SK-N-SH (cell line): Measurements from ENCODE around the gene PCBP3. TPM values are rescaled to one million over a fixed set of nuclear protein-coding genes. Genes with fewer than 3 reads are reported as not detected.

ENCODE experiments used
- CTCF ChIA-PET: fragments of 300-600, 350-600 bp; formaldehyde crosslinking; extraction: SDS; loops from one replicate; lab custom pipeline; 2021; lab: Yijun Ruan, JAX
- POLR2A ChIA-PET: fragments of 350-600 bp; sonication (Branson Sonifier 250); formaldehyde crosslinking; extraction: SDS; loops from one replicate; lab custom pipeline; 2020; ENCODE audit warnings: antibody characterized with exemption, inconsistent platforms; lab: Yijun Ruan, JAX
- DNase-seq: peaks from one replicate; pipeline ENCODE4 v3.0.0; 2012
- H2AFZ ChIP-seq: fragments of 200-600 bp; sonication (generic); 2 replicates; pipeline ENCODE4 v1.8.1; 2016; ENCODE audit warnings: antibody characterized with exemption, mild to moderate bottlenecking, low read depth
- H3F3A ChIP-seq: fragments of 200-600 bp; sonication (generic); replicated peaks from 2 replicates; pipeline ENCODE3; 2016; ENCODE audit warnings: antibody characterized with exemption, mild to moderate bottlenecking; ENCODE audit not compliant: insufficient read depth
- H3K27ac ChIP-seq, 2 experiments: fragments of 200-500 bp in 1 of 2; fragments of 200-600 bp in 1 of 2; sonication (Bioruptor generic) in 1 of 2; sonication (generic), shearing (Covaris generic) in 1 of 2; 2 replicates each; pipeline versions ENCODE4 v1.5.1 to v1.6.1; 2014 to 2016; ENCODE audit warnings: low read depth in 2 of 2, inconsistent platforms in 1 of 2, low read length in 1 of 2, mild to moderate bottlenecking in 1 of 2, mixed read lengths in 1 of 2
- H3K27me3 ChIP-seq: fragments of 200-600 bp; sonication (generic), shearing (Covaris generic); 2 replicates; pipeline ENCODE4 v1.6.1; 2016; ENCODE audit warnings: mixed run types; ENCODE audit not compliant: insufficient read depth
- H3K36me3 ChIP-seq, 2 experiments: fragments of 200-500 bp in 1 of 2; fragments of 200-600 bp in 1 of 2; sonication (Bioruptor generic) in 1 of 2; sonication (generic) in 1 of 2; replicated peaks in 1 of 2; 2 replicates each; pipeline versions ENCODE3 to v1.5.1; 2014 to 2016; ENCODE audit warnings: low read length in 1 of 2, mild to moderate bottlenecking in 1 of 2; ENCODE audit not compliant: insufficient read depth in 2 of 2, control insufficient read depth in 1 of 2
- H3K4me1 ChIP-seq, 2 experiments: fragments of 200-500 bp in 1 of 2; fragments of 200-600 bp in 1 of 2; sonication (Bioruptor generic) in 1 of 2; sonication (generic), shearing (Covaris generic) in 1 of 2; 2 replicates each; pipeline versions ENCODE4 v1.5.1 to v1.6.1; 2014 to 2016; ENCODE audit warnings: low read depth in 1 of 2, low read length in 1 of 2, mixed run types in 1 of 2; ENCODE audit not compliant: insufficient read depth in 2 of 2, control insufficient read depth in 1 of 2
- H3K4me2 ChIP-seq: fragments of 200-600 bp; sonication (generic), shearing (Covaris generic); 2 replicates; pipeline ENCODE4 v1.6.1; 2017; ENCODE audit warnings: mixed run types
- H3K4me3 ChIP-seq, 2 experiments: fragments of 200-500 bp in 1 of 2; fragments of 200-600 bp in 1 of 2; sonication (Bioruptor generic) in 1 of 2; sonication (generic), shearing (Covaris generic) in 1 of 2; 2 replicates each; pipeline versions ENCODE4 v1.5.1 to v1.8.1; 2014 to 2016; ENCODE audit warnings: low read depth in 2 of 2, inconsistent platforms in 1 of 2, low read length in 1 of 2, mild to moderate bottlenecking in 1 of 2, mixed read lengths in 1 of 2, moderate library complexity in 1 of 2
- H3K79me2 ChIP-seq: fragments of 200-600 bp; sonication (generic); 2 replicates; pipeline ENCODE4 v1.8.1; 2017; ENCODE audit warnings: mild to moderate bottlenecking; ENCODE audit not compliant: insufficient read depth
- H3K9ac ChIP-seq: fragments of 200-600 bp; sonication (generic); 2 replicates; pipeline ENCODE4 v1.6.1; 2017; ENCODE audit warnings: mixed run types
- H3K9me2 ChIP-seq: fragments of 200-600 bp; sonication (generic); 2 replicates; pipeline ENCODE4 v1.6.1; 2017; ENCODE audit warnings: mixed run types
- H3K9me3 ChIP-seq: fragments of 200-600 bp; sonication (generic); 2 replicates; pipeline ENCODE4 v1.6.1; 2017; ENCODE audit warnings: mixed run types, mild to moderate bottlenecking, moderate library complexity
- H4K20me1 ChIP-seq: fragments of 200-600 bp; sonication (generic); 2 replicates; pipeline ENCODE4 v1.6.1; 2017; ENCODE audit warnings: mild to moderate bottlenecking, mixed run types; ENCODE audit not compliant: insufficient read depth
- CTCF ChIP-seq: fragments of 200-600 bp; sonication (generic); IDR thresholded peaks from 2 replicates; pipeline ENCODE4 v1.6.1; 2017; ENCODE audit warnings: antibody characterized with exemption, mild to moderate bottlenecking, moderate library complexity
- FOSL2 ChIP-seq: IDR thresholded peaks from 2 replicates; pipeline ENCODE4 v1.4.0; 2012; ENCODE audit warnings: low read depth, mild to moderate bottlenecking, moderate library complexity, borderline replicate concordance
- FOXM1 ChIP-seq: IDR thresholded peaks from 2 replicates; pipeline ENCODE4 v1.4.0; 2012; ENCODE audit warnings: low read depth, mild to moderate bottlenecking
- GABPA ChIP-seq: IDR thresholded peaks from 2 replicates; pipeline ENCODE4 v1.4.0; 2012; ENCODE audit warnings: low read depth, mild to moderate bottlenecking
- GATA2 ChIP-seq: sonication (generic); formaldehyde crosslinking; IDR thresholded peaks from 2 replicates; pipeline ENCODE4 v1.5.0; 2020; ENCODE audit warnings: mild to moderate bottlenecking, missing genetic modification reagents
- MAX ChIP-seq: IDR thresholded peaks from 2 replicates; pipeline ENCODE4 v1.4.0; 2012; ENCODE audit warnings: low read depth
- MEF2A ChIP-seq: IDR thresholded peaks from 2 replicates; pipeline ENCODE4 v1.4.0; 2012; ENCODE audit warnings: low read depth, borderline replicate concordance
- MXI1 ChIP-seq: IDR thresholded peaks from 2 replicates; pipeline ENCODE4 v1.6.1; 2012; ENCODE audit warnings: mild to moderate bottlenecking, low read depth, low read length, improper control_type of control experiment
- NFIC ChIP-seq: IDR thresholded peaks from 2 replicates; pipeline ENCODE4 v1.4.0; 2012; ENCODE audit warnings: borderline replicate concordance
- NRF1 ChIP-seq: IDR thresholded peaks from 2 replicates; pipeline ENCODE4 v1.6.1; 2012; ENCODE audit warnings: low read depth, mild to moderate bottlenecking, low read length
- REST ChIP-seq: IDR thresholded peaks from 2 replicates; pipeline ENCODE4 v1.6.1; 2012; ENCODE audit warnings: mild to moderate bottlenecking, low read depth, low read length, moderate library complexity
- RFX5 ChIP-seq: IDR thresholded peaks from 2 replicates; pipeline ENCODE4 v1.6.1; 2012; ENCODE audit warnings: mild to moderate bottlenecking, improper control_type of control experiment, low read length
- TAF1 ChIP-seq: IDR thresholded peaks from 2 replicates; pipeline ENCODE4 v1.6.1; 2012; ENCODE audit warnings: low read depth, mild to moderate bottlenecking, low read length, moderate library complexity, borderline replicate concordance
- USF2 ChIP-seq: fragments of 150-350 bp; IDR thresholded peaks from 2 replicates; pipeline ENCODE4 v1.6.1; 2017; ENCODE audit warnings: antibody characterized with exemption, low read length, low read depth, borderline replicate concordance
- YY1 ChIP-seq: IDR thresholded peaks from 2 replicates; pipeline ENCODE4 v1.4.0; 2012; ENCODE audit warnings: low read depth, mild to moderate bottlenecking
- WGBS: methylation state at CpG from one replicate; pipeline ENCODE4 v1.1.6; 2017; ENCODE audit warnings: low lambda C conversion rate; 5-methylcytosine and 5-hydroxymethylcytosine counted together
- polyA plus RNA-seq, 3 experiments: library from polyadenylated mRNA; depleted of rRNA; stranded (reverse); fragments of >200 nt; gene quantifications; 2 replicates each; pipeline ENCODE4 v1.2.3, GENCODE V29; 2012

Gene PCBP3
- polyA plus RNA-seq, 1 of the 3 experiments (the other 2 are of a cell fraction): 9.5 TPM

- no peak overlapping the region for H2AFZ ChIP-seq
- no peaks in the 10 kb centered on the region for H4K20me1 ChIP-seq
- H3K4me3 ChIP-seq: no peak overlapping the region
- 80% methylated on average over 2 of the region's 2 CpGs for WGBS
- DNase-seq: no peak
- TF ChIP-seq NRF1 (no peak), MEF2A (no peak), FOXM1 (no peak), CTCF (no peak), YY1 (no peak), RFX5 (no peak), TAF1 (no peak), REST (no peak), MXI1 (no peak), GATA2 (CRISPR knock-in tag) (no peak), MAX (no peak), NFIC (no peak), USF2 (no peak), FOSL2 (no peak), GABPA (no peak)
- TF ChIP-seq, all 33 proteins: peak for 0
- ChIA-PET CTCF (interaction anchor here (0.7 to 3.6 kb wide), 4 partner anchors 9 to 31 kb away, joined by 3 to 13 read pairs (median 4); no protein-coding TSS in a partner anchor), POLR2A (interaction anchor here (1.0 kb wide), 1 partner anchor 11 kb away, joined by 3 read pairs; no protein-coding TSS in a partner anchor)
- Histone ChIP-seq H3F3A (no peaks in the 10 kb centered on the region), H3K9me2 (no peaks in the 10 kb centered on the region), H3K9ac (no peak overlapping the region), H3K27ac (no peak overlapping the region), H3K36me3 (no peaks in the 10 kb centered on the region), H3K4me1 (peaks cover 0 to 18% of the 10 kb centered on the region in 2 experiments; a peak in 1 of 4 replicates), H3K9me3 (no peaks in the 10 kb centered on the region), H3K79me2 (no peaks in the 10 kb centered on the region), H3K27me3 (no peaks in the 10 kb centered on the region), H3K4me2 (no peak overlapping the region)
Measured at GRCh38 chr21:45848805-45849204, 205.3 kb downstream of the PCBP3 start.
